ENCODE data around the gene TXN. TPM values are rescaled to one million over a fixed set of nuclear protein-coding genes. Genes with fewer than 3 reads are reported as not detected.

TXN gene
- total RNA-seq, 2 donors from 2014 or later: 282 to 336 TPM

DNA sequence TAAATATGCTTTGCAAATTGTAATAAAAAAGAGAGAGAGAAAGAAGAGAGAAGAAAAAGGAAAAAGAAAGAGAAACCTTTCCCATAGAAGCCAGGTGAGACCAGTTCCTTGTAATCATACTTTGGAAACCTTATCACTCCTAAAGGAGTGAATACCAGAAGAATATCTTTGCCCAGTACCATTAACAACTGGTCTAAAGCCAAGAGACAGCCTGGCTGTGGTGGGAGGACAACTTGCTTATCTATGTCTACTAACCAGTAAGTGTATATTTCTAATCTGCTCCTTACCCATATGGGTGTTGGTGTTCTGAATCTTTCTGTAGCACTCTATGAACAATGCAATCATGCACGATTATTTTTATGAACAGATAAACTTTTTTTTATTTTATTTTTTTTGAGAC lies 10.5 kb upstream of the TXN start:
- 13% methylated on average over 1 of the region's 1 CpG; no CpG with 5 or more reads in 1 of the 2 experiments for WGBS, 2 experiments (ENCODE audit: insufficient coverage in 1 of 2, insufficient read length in 1 of 2)
- H3K27ac ChIP-seq (ENCODE audit: low read depth, low read length): no peak overlapping the region
- no peak overlapping the region for H3K27ac Mint-ChIP-seq

DNA sequence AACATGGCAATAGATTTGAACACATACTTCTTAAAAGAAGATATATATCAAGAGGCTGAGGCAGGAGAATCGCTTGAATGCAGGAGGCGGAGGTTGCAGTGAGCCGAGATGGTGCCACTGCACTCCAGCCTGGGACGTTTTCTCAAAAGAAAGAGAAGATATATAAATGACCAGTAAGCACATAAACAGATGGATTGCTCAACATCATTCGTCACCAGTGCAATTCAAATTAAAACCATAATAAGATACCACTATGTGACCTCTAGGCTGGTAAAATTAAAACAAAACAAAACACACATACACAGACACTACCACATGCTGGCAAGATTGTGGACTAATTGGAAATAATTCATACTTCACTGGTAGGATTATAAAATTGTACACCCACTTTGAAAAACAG lies 5.3 kb upstream of the TXN start:
- Histone ChIP-seq H3K27ac (ENCODE audit: low read depth, low read length) (no peak overlapping the region), H3K4me3 (ENCODE audit: low read length) (no peak overlapping the region), H3K9ac (ENCODE audit: extremely low read depth, low read length, poor library complexity, severe bottlenecking) (no peak overlapping the region), H3K4me1 (ENCODE audit: control insufficient read depth, insufficient read depth, low read length) (no peaks in the 10 kb centered on the region), H3K9me3 (ENCODE audit: control insufficient read depth, low read length) (no peaks in the 10 kb centered on the region), H3K27me3 (ENCODE audit: control insufficient read depth, insufficient read depth, low read length, poor library complexity, severe bottlenecking) (no peaks in the 10 kb centered on the region), H3K36me3 (ENCODE audit: control insufficient read depth, insufficient read depth, low read length) (no peaks in the 10 kb centered on the region)
- H3K27me3 Mint-ChIP-seq (ENCODE audit: insufficient read depth): no peaks in the 10 kb centered on the region
- DNase-seq: no peak
- no peak overlapping the region for H3K27ac Mint-ChIP-seq
- TF ChIP-seq, protein P1, sequence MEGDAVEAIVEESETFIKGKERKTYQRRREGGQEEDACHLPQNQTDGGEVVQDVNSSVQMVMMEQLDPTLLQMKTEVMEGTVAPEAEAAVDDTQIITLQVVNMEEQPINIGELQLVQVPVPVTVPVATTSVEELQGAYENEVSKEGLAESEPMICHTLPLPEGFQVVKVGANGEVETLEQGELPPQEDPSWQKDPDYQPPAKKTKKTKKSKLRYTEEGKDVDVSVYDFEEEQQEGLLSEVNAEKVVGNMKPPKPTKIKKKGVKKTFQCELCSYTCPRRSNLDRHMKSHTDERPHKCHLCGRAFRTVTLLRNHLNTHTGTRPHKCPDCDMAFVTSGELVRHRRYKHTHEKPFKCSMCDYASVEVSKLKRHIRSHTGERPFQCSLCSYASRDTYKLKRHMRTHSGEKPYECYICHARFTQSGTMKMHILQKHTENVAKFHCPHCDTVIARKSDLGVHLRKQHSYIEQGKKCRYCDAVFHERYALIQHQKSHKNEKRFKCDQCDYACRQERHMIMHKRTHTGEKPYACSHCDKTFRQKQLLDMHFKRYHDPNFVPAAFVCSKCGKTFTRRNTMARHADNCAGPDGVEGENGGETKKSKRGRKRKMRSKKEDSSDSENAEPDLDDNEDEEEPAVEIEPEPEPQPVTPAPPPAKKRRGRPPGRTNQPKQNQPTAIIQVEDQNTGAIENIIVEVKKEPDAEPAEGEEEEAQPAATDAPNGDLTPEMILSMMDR (conservative IDR thresholded peaks at IDR 0.05): no peak
- peaks cover 5% of the 10 kb centered on the region for H3K9me3 Mint-ChIP-seq
- H3K4me3 Mint-ChIP-seq: no peak overlapping the region
- H3K36me3 Mint-ChIP-seq (ENCODE audit: low read depth): no peaks in the 10 kb centered on the region
- H3K4me1 Mint-ChIP-seq: peaks cover 14% of the 10 kb centered on the region
- 90 to 97% methylated on average over 4 to 5 of the region's 5 CpGs for WGBS, 2 experiments (ENCODE audit: insufficient coverage in 1 of 2, insufficient read length in 1 of 2)

More for the DNA sequence above, 10.5 kb upstream of the TXN start:
- Mint-ChIP-seq H3K27me3 (ENCODE audit: insufficient read depth) (no peaks in the 10 kb centered on the region), H3K4me3 (no peak overlapping the region), H3K9me3 (peaks cover 5% of the 10 kb centered on the region), H3K4me1 (no peaks in the 10 kb centered on the region), H3K36me3 (ENCODE audit: low read depth) (no peaks in the 10 kb centered on the region)
- Histone ChIP-seq H3K4me3 (ENCODE audit: low read length) (no peak overlapping the region), H3K4me1 (ENCODE audit: control insufficient read depth, insufficient read depth, low read length) (no peaks in the 10 kb centered on the region), H3K27me3 (ENCODE audit: control insufficient read depth, insufficient read depth, low read length, poor library complexity, severe bottlenecking) (no peaks in the 10 kb centered on the region), H3K9me3 (ENCODE audit: control insufficient read depth, low read length) (no peaks in the 10 kb centered on the region), H3K36me3 (ENCODE audit: control insufficient read depth, insufficient read depth, low read length) (no peaks in the 10 kb centered on the region), H3K9ac (ENCODE audit: extremely low read depth, low read length, poor library complexity, severe bottlenecking) (no peak overlapping the region)
- TF ChIP-seq, protein P1 (conservative IDR thresholded peaks at IDR 0.05): no peak
- no peak for DNase-seq

DNA sequence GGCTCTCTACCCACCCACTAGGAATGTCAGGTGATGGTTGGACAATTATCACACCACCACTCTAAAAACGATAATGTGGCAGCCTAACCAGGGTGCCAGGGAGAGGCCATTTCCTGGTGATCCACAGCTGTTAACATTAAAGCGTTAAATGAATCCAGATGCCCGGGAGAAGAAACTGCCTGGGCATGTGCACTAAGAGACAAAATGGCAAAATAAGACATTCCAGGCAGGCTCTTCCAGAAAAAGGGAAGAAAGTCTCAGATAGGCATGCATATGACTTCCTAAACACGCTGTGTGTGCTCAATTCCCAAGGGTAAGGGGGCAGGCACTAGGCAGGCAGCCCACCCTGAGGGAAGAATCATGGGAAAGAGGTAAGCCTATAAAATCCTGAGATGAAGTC lies 4.6 kb upstream of the TXN start:
- TF ChIP-seq, protein P1 (conservative IDR thresholded peaks at IDR 0.05): no peak
- Histone ChIP-seq H3K36me3 (ENCODE audit: control insufficient read depth, insufficient read depth, low read length) (no peaks in the 10 kb centered on the region), H3K4me3 (ENCODE audit: low read length) (no peak overlapping the region), H3K9me3 (ENCODE audit: control insufficient read depth, low read length) (no peaks in the 10 kb centered on the region), H3K27me3 (ENCODE audit: control insufficient read depth, insufficient read depth, low read length, poor library complexity, severe bottlenecking) (no peaks in the 10 kb centered on the region), H3K27ac (ENCODE audit: low read depth, low read length) (no peak overlapping the region), H3K9ac (ENCODE audit: extremely low read depth, low read length, poor library complexity, severe bottlenecking) (no peak overlapping the region), H3K4me1 (ENCODE audit: control insufficient read depth, insufficient read depth, low read length) (no peaks in the 10 kb centered on the region)
- Mint-ChIP-seq H3K27ac (no peak overlapping the region), H3K4me1 (peaks cover 14% of the 10 kb centered on the region), H3K9me3 (peaks cover 5% of the 10 kb centered on the region), H3K4me3 (no peak overlapping the region), H3K36me3 (ENCODE audit: low read depth) (no peaks in the 10 kb centered on the region), H3K27me3 (ENCODE audit: insufficient read depth) (no peaks in the 10 kb centered on the region)
- 61 to 70% methylated on average over 4 of the region's 4 CpGs for WGBS, 2 experiments (ENCODE audit: insufficient coverage in 1 of 2, insufficient read length in 1 of 2)
- DNase-seq: no peak
